K562 (cell line): ENCODE data around the gene SLC5A2.

Source experiments
- CBFB ChIP-seq: sonication (generic); formaldehyde crosslinking; IDR thresholded peaks from 2 replicates; pipeline ENCODE4 v1.4.0; 2020; ENCODE audit warnings: mild to moderate bottlenecking, missing genetic modification reagents
- CTCF ChIP-seq, 3 experiments: IDR thresholded peaks in 2 of 3; conservative IDR thresholded peaks in 1 of 3; 2 replicates each; pipeline ENCODE4 v1.5.1; 2011 to 2012; ENCODE audit warnings: low read length in 3 of 3, mild to moderate bottlenecking in 3 of 3, control low read depth in 2 of 3, improper control_type of control experiment in 1 of 3, inconsistent platforms in 1 of 3, low read depth in 1 of 3, mixed read lengths in 1 of 3, moderate library complexity in 1 of 3; ENCODE audit not compliant: insufficient read depth in 2 of 3
- ELF1 ChIP-seq: fragments of 200-800 bp; sonication (Bioruptor generic); IDR thresholded peaks from 2 replicates; pipeline ENCODE4 v1.6.1; 2016; ENCODE audit warnings: missing genetic modification characterization, missing compliant biosample characterization
- GTF2B ChIP-seq: IDR thresholded peaks from 2 replicates; pipeline ENCODE4 v1.6.1; 2011; ENCODE audit not compliant: insufficient read length; ENCODE audit errors: extremely low read depth
- HDAC2 ChIP-seq: fragments of 450-650 bp; IDR thresholded peaks from 2 replicates; pipeline ENCODE4 v1.6.1; 2016; ENCODE audit warnings: mild to moderate bottlenecking
- JUN ChIP-seq, 2 experiments: sonication (generic) in 1 of 2; formaldehyde crosslinking in 1 of 2; IDR thresholded peaks; 2 replicates each; pipeline versions ENCODE4 v1.6.1 to v1.8.0; 2012 to 2022; ENCODE audit warnings: borderline replicate concordance in 2 of 2, mild to moderate bottlenecking in 2 of 2, improper control_type of control experiment in 1 of 2, low read depth in 1 of 2, low read length in 1 of 2, missing genetic modification reagents in 1 of 2
- NFE2L1 ChIP-seq: fragments of 450-650 bp; IDR thresholded peaks from 2 replicates; pipeline ENCODE4 v1.6.1; 2016; ENCODE audit warnings: missing genetic modification characterization, low read depth, mild to moderate bottlenecking, missing compliant biosample characterization, moderate library complexity, borderline replicate concordance
- POLR2AphosphoS5 ChIP-seq: IDR thresholded peaks from 2 replicates; pipeline ENCODE4 v1.6.1; 2011; ENCODE audit warnings: mild to moderate bottlenecking, low read depth, low read length, moderate library complexity; ENCODE audit not compliant: control insufficient read depth, insufficient read depth
- POLR2B ChIP-seq: fragments of 450-650 bp; IDR thresholded peaks from 2 replicates; pipeline ENCODE4 v1.6.1; 2018; ENCODE audit warnings: low read depth; ENCODE audit not compliant: partially characterized antibody
- ZNF384 ChIP-seq: IDR thresholded peaks from 2 replicates; pipeline ENCODE4 v1.6.1; 2012; ENCODE audit warnings: low read depth, low read length, improper control_type of control experiment

- TF ChIP-seq CTCF (IDR thresholded peaks at IDR 0.05 in 2 of 3, conservative IDR thresholded peaks at IDR 0.05 in 1 of 3; ENCODE audit: insufficient read depth in 2 of 3, low read depth in 1 of 3, low read length in 3 of 3): peak in 2 of 3 experiments; percentile 36 to 61; a peak in 2 of 6 replicates
- no peak for TF ChIP-seq JUN (IDR thresholded peaks at IDR 0.05; ENCODE audit: borderline replicate concordance, low read depth, low read length)
- TF ChIP-seq JUN (CRISPR knock-in tag; IDR thresholded peaks at IDR 0.05; ENCODE audit: borderline replicate concordance): no peak
- TF ChIP-seq ELF1 (tag): no peak
- TF ChIP-seq NFE2L1 (tag): no peak
- TF ChIP-seq ZNF384: no peak
- TF ChIP-seq GTF2B: no peak
- no peak; the same call in 1 of the 2 replicates for TF ChIP-seq POLR2AphosphoS5
- TF ChIP-seq POLR2B: no peak
- TF ChIP-seq HDAC2: peak; percentile 22; the same call in 1 of the 2 replicates
- TF ChIP-seq CBFB: no peak; the same call in 1 of the 2 replicates
Measured at GRCh38 chr16:31458073-31458843, 24.7 kb upstream of the SLC5A2 start.
